Parathyroid adenoma (tissue), 2 donors: ENCODE results near the gene SKA1.
A peak's percentile ranks its signal among the peaks of the same experiment; 100 is the strongest.

Experiments
- H2AFZ ChIP-seq: fragments of 300-600 bp; sonication (generic); one replicate; pipeline ENCODE4 v1.7.0; 2017; ENCODE audit warnings: antibody characterized with exemption, mild to moderate bottlenecking
- H3K27ac ChIP-seq: fragments of 300-600 bp; sonication (generic); one replicate; pipeline ENCODE4 v1.7.0; 2017
- H3K27me3 ChIP-seq: fragments of 300-600 bp; sonication (generic); one replicate; pipeline ENCODE4 v1.7.0; 2017; ENCODE audit warnings: low read length; ENCODE audit not compliant: control insufficient read depth, insufficient read depth
- H3K36me3 ChIP-seq: fragments of 300-600 bp; sonication (generic); one replicate; pipeline ENCODE4 v1.7.0; 2017; ENCODE audit warnings: low read length; ENCODE audit not compliant: control insufficient read depth, insufficient read depth
- H3K4me1 ChIP-seq: fragments of 300-600 bp; sonication (generic); one replicate; pipeline ENCODE4 v1.7.0; 2017; ENCODE audit warnings: control low read depth
- H3K4me2 ChIP-seq: fragments of 300-600 bp; sonication (generic); one replicate; pipeline ENCODE4 v1.7.0; 2017; ENCODE audit warnings: low read length
- H3K4me3 ChIP-seq: fragments of 300-600 bp; sonication (generic); one replicate; pipeline ENCODE4 v1.7.0; 2017; ENCODE audit warnings: low read depth, low read length
- H3K79me2 ChIP-seq: fragments of 300-600 bp; sonication (generic); one replicate; pipeline ENCODE4 v1.7.0; 2017; ENCODE audit warnings: control low read depth
- H3K9ac ChIP-seq: fragments of 300-600 bp; sonication (generic); one replicate; pipeline ENCODE4 v1.7.0; 2017; ENCODE audit warnings: mild to moderate bottlenecking
- H3K9me3 ChIP-seq: fragments of 300-600 bp; sonication (generic); one replicate; pipeline ENCODE4 v1.7.0; 2017; ENCODE audit warnings: low read length; ENCODE audit not compliant: control insufficient read depth
- TF ChIP-seq, protein P1 (sequence below): fragments of 300-600 bp; sonication (generic); IDR thresholded peaks from one replicate; pipeline ENCODE4 v1.7.0; 2017; ENCODE audit warnings: antibody characterized with exemption, mild to moderate bottlenecking
- donor health status: primary hyperparathyroidism.

SKA1 gene

GRCh38 chr18:50424877-50425690 lies 50.2 kb downstream of the SKA1 start:
- H3K27ac ChIP-seq: no peak overlapping the region
- no peaks in the 10 kb centered on the region for H3K4me1 ChIP-seq

DNA sequence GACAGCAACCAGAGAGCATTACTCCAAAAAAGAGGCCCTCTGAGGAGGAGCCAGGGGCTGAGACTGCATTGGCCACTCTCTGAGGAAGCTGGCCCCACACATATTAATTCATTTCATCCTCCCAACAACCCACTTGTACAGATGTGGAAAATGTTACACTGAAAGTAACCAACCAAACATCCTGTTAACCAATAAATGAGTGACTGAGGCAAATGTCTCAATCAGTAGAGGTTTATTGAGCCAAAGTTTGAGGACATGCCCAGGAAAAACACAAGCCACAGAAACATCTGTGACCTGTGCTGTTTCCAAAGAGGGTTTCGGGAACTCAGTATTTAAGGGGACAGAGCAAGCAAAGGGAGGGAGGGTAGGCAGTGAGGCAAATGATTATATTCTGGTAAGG lies 53.0 kb downstream of the SKA1 start:
- no peak overlapping the region for H2AFZ ChIP-seq
- H3K27me3 ChIP-seq: no peaks in the 10 kb centered on the region
- no peak overlapping the region for H3K4me3 ChIP-seq
- no peaks in the 10 kb centered on the region for H3K79me2 ChIP-seq
- no peak overlapping the region for H3K9ac ChIP-seq
- no peaks in the 10 kb centered on the region for H3K9me3 ChIP-seq
- TF ChIP-seq, protein P1, sequence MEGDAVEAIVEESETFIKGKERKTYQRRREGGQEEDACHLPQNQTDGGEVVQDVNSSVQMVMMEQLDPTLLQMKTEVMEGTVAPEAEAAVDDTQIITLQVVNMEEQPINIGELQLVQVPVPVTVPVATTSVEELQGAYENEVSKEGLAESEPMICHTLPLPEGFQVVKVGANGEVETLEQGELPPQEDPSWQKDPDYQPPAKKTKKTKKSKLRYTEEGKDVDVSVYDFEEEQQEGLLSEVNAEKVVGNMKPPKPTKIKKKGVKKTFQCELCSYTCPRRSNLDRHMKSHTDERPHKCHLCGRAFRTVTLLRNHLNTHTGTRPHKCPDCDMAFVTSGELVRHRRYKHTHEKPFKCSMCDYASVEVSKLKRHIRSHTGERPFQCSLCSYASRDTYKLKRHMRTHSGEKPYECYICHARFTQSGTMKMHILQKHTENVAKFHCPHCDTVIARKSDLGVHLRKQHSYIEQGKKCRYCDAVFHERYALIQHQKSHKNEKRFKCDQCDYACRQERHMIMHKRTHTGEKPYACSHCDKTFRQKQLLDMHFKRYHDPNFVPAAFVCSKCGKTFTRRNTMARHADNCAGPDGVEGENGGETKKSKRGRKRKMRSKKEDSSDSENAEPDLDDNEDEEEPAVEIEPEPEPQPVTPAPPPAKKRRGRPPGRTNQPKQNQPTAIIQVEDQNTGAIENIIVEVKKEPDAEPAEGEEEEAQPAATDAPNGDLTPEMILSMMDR: no peak
- H3K27ac ChIP-seq: no peak overlapping the region
- no peaks in the 10 kb centered on the region for H3K36me3 ChIP-seq
- no peaks in the 10 kb centered on the region for H3K4me1 ChIP-seq
- H3K4me2 ChIP-seq: no peak overlapping the region

More at GRCh38 chr18:50424877-50425690, 50.2 kb downstream of the SKA1 start:
- no peak overlapping the region for H3K9ac ChIP-seq
- no peaks in the 10 kb centered on the region for H3K79me2 ChIP-seq
- TF ChIP-seq, protein P1: no peak
- H3K4me2 ChIP-seq: no peak overlapping the region
- no peaks in the 10 kb centered on the region for H3K27me3 ChIP-seq
- H3K36me3 ChIP-seq: no peaks in the 10 kb centered on the region
- no peak overlapping the region for H3K4me3 ChIP-seq
- no peaks in the 10 kb centered on the region for H3K9me3 ChIP-seq
- H2AFZ ChIP-seq: no peak overlapping the region

DNA sequence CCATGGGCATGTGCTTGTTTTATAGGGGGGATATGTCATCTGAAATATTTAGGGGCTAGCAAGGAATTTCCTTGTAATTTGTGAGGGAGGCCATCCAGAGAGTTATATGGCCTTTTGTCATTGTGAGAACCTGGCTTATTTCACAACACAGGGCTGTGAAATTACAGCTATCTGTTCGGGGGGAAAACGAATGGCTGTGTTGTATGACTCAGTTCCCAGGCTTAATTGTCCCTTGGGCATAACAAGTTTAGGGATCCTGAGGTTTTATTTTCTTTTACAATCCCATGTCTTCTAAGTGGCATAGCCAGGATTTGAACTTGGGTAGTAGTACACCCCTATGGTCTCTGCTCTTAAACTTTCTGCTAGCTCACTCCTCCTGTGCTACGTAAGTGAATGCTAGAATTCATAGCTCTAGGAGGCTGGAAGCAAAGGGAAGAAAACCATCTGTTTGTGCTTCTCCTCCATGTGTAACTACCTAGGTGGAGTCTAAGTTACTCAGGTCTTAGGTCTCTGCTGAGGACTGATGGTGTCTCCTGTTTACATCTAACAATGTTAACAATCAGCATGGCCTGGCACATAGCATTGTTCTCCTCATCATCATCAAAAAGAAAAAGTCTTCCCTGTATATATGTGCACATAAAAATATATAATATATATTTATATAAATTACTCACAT lies 53.8 kb downstream of the SKA1 start:
- TF ChIP-seq, protein P1: no peak
- Histone ChIP-seq H3K79me2 (no peaks in the 10 kb centered on the region), H3K36me3 (no peaks in the 10 kb centered on the region), H3K9me3 (no peaks in the 10 kb centered on the region), H3K9ac (no peak overlapping the region), H3K27me3 (no peaks in the 10 kb centered on the region), H2AFZ (no peak overlapping the region), H3K4me1 (no peaks in the 10 kb centered on the region), H3K4me2 (no peak overlapping the region), H3K4me3 (no peak overlapping the region), H3K27ac (no peak overlapping the region)

- H2AFZ ChIP-seq: no peak overlapping the region
- no peak overlapping the region for H3K4me2 ChIP-seq
- no peak overlapping the region for H3K27ac ChIP-seq
- H3K79me2 ChIP-seq: no peaks in the 10 kb centered on the region
- no peak overlapping the region for H3K9ac ChIP-seq
- no peaks in the 10 kb centered on the region for H3K4me1 ChIP-seq
- H3K36me3 ChIP-seq: no peaks in the 10 kb centered on the region
- H3K4me3 ChIP-seq: no peak overlapping the region
- no peaks in the 10 kb centered on the region for H3K27me3 ChIP-seq
- TF ChIP-seq, protein P1: peak; percentile 42
- H3K9me3 ChIP-seq: no peaks in the 10 kb centered on the region
Observed at GRCh38 chr18:50429207-50429948, 54.5 kb downstream of the SKA1 start.
